ENCODE results near the gene CD59. TPM values are rescaled to one million over a fixed set of nuclear protein-coding genes. Genes with fewer than 3 reads are reported as not detected.

Gene CD59
- total and polyA plus RNA-seq, 9 of the 15 experiments (the other 6 are each of a cell fraction or from before 2014, with no cell fraction given), result 38.1 to 338 (median 173) TPM

- H3K9me1 ChIP-seq (ENCODE audit: control insufficient read depth, insufficient read depth, low read length), result no peaks in the 10 kb centered on the region
- no peak overlapping the region for H3K27ac ChIP-seq (ENCODE audit: extremely low read depth, low read depth, low read length)
- FAIRE-seq, result no peak
- ChIA-PET POLR2A (interaction anchor here (0.9 to 1.6 kb wide), 3 partner anchors 10 to 17 kb away, joined by 3 to 5 read pairs (median 5); no protein-coding TSS in a partner anchor), CTCF (ENCODE audit: low intra/inter-chr PET ratio) (no interaction called here)
- no peak overlapping the region for H3K4me2 ChIP-seq (ENCODE audit: insufficient read depth, low read length)
- in situ Hi-C loops (cut with MboI) (no loop called here), intact Hi-C loops (cut with micrococcal nuclease) (no loop called here)
- H3K27me3 ChIP-seq (ENCODE audit: control insufficient read depth in 2 of 2, insufficient read depth in 2 of 2, low read length in 2 of 2), result peaks cover 19 to 40% of the 10 kb centered on the region in 2 experiments
- ATAC-seq, result no peak
- H4K20me1 ChIP-seq (replicated peaks; ENCODE audit: control insufficient read depth, insufficient read depth, low read length), result no peaks in the 10 kb centered on the region
- DNase-seq (ENCODE audit: extremely low read depth in 1 of 4, low spot score in 3 of 4), result no peak
- H2AFZ ChIP-seq (ENCODE audit: low read depth, low read length), result no peak overlapping the region
- no peak overlapping the region for H3K9ac ChIP-seq (ENCODE audit: insufficient read depth in 1 of 2, low read depth in 2 of 2, low read length in 2 of 2)
- no TSS peak for BruUV-seq (replicated peaks)
- no peaks in the 10 kb centered on the region for H3K79me2 ChIP-seq (ENCODE audit: control insufficient read depth, insufficient read depth, low read length)
- TF ChIP-seq SMC3 (conservative IDR thresholded peaks at IDR 0.05; ENCODE audit: insufficient read depth, low read depth, low read length) (no peak), HDGF (IDR thresholded peaks at IDR 0.05) (no peak), FUS (optimal IDR thresholded peaks at IDR 0.05; ENCODE audit: low read depth, low read length) (no peak)
- H3K36me3 ChIP-seq (ENCODE audit: control insufficient read depth, insufficient read depth, low read length), result no peaks in the 10 kb centered on the region
- no peaks in the 10 kb centered on the region for H3K9me3 ChIP-seq (replicated peaks; ENCODE audit: control insufficient read depth, insufficient read depth, low read depth, low read length)
- peaks cover 17 to 18% of the 10 kb centered on the region in 2 experiments for H3K4me1 ChIP-seq (replicated peaks in 1 of 2; ENCODE audit: control insufficient read depth in 2 of 2, insufficient read depth in 2 of 2, low read length in 2 of 2)
- WGBS (ENCODE audit: insufficient coverage, low coverage, missing lambda C conversion rate), result 15% methylated on average over 5 of the region's 5 CpGs
- H3K4me3 ChIP-seq, result no peak overlapping the region
Observed at GRCh38 chr11:33698921-33699320, 37.3 kb downstream of the CD59 start.

GRCh38 chr11:33697997-33698396, 38.2 kb downstream of the CD59 start:
- Histone ChIP-seq H3K27me3 (ENCODE audit: control insufficient read depth in 2 of 2, insufficient read depth in 2 of 2, low read length in 2 of 2) (peaks cover 19 to 40% of the 10 kb centered on the region in 2 experiments), H3K27ac (ENCODE audit: extremely low read depth, low read depth, low read length) (no peak overlapping the region), H3K4me3 (no peak overlapping the region), H3K4me1 (replicated peaks in 1 of 2; ENCODE audit: control insufficient read depth in 2 of 2, insufficient read depth in 2 of 2, low read length in 2 of 2) (peaks cover 17 to 18% of the 10 kb centered on the region in 2 experiments), H3K79me2 (ENCODE audit: control insufficient read depth, insufficient read depth, low read length) (no peaks in the 10 kb centered on the region), H3K36me3 (ENCODE audit: control insufficient read depth, insufficient read depth, low read length) (no peaks in the 10 kb centered on the region), H3K9me1 (ENCODE audit: control insufficient read depth, insufficient read depth, low read length) (no peaks in the 10 kb centered on the region), H3K9ac (ENCODE audit: insufficient read depth in 1 of 2, low read depth in 2 of 2, low read length in 2 of 2) (no peak overlapping the region), H2AFZ (ENCODE audit: low read depth, low read length) (no peak overlapping the region), H3K9me3 (replicated peaks; ENCODE audit: control insufficient read depth, insufficient read depth, low read depth, low read length) (no peaks in the 10 kb centered on the region), H4K20me1 (replicated peaks; ENCODE audit: control insufficient read depth, insufficient read depth, low read length) (no peaks in the 10 kb centered on the region), H3K4me2 (ENCODE audit: insufficient read depth, low read length) (no peak overlapping the region)
- no peak for ATAC-seq
- TF ChIP-seq TRIM24 (IDR thresholded peaks at IDR 0.05) (no peak), ZNF75A (CRISPR knock-in tag; IDR thresholded peaks at IDR 0.05) (no peak), CBX2 (IDR thresholded peaks at IDR 0.05; ENCODE audit: insufficient read depth, low read length, poor library complexity, severe bottlenecking) (peak; percentile 50)
- no TSS peak for BruUV-seq (replicated peaks)
- CTCF ChIA-PET (ENCODE audit: low intra/inter-chr PET ratio), result no interaction called here
- no peak for DNase-seq (ENCODE audit: extremely low read depth in 1 of 4, low spot score in 3 of 4)
- in situ Hi-C loops (cut with MboI) (no loop called here), intact Hi-C loops (cut with micrococcal nuclease) (no loop called here)
- POLR2A ChIA-PET, result interaction anchor here (0.7 to 1.1 kb wide), 2 partner anchors 12 to 378 kb away, joined by 3 to 5 read pairs; no protein-coding TSS in a partner anchor
- WGBS (ENCODE audit: insufficient coverage, low coverage, missing lambda C conversion rate), result 7% methylated on average over 3 of the region's 3 CpGs
- no peak for FAIRE-seq

Measured in K562 (cell line).